NCI-H146 (cell line): ENCODE measurements around the gene ABHD17C.
"Not testable (repeated sequence)": the region's sequence is repeated elsewhere in the genome, so short reads cannot be mapped to it uniquely, and the experiment has no call there.

Source experiments
- DNase-seq: peaks from one replicate; lab custom pipeline; 2025; lab: John Stamatoyannopoulos, UW

ABHD17C gene

GRCh38 chr15:80730926-80731325, 35.8 kb downstream of the ABHD17C start:
- no peak for DNase-seq

- no peak for DNase-seq
These were observed 37.1 kb downstream of the ABHD17C start for GRCh38 chr15:80732167-80732566.

GRCh38 chr15:80732818-80733217, 37.7 kb downstream of the ABHD17C start:
- no peak for DNase-seq

- DNase-seq: no peak
These were observed 38.4 kb downstream of the ABHD17C start for GRCh38 chr15:80733460-80733859.

- no peak for DNase-seq
These were observed 40.2 kb downstream of the ABHD17C start for GRCh38 chr15:80735344-80735743.

GRCh38 chr15:80736560-80736959, 41.5 kb downstream of the ABHD17C start:
- DNase-seq: peak; percentile 26

- no peak for DNase-seq
These were observed 44.8 kb downstream of the ABHD17C start for GRCh38 chr15:80739919-80740318.

- no peak for DNase-seq
These were observed 47.0 kb downstream of the ABHD17C start for GRCh38 chr15:80742081-80742480.

- peak; percentile 63 for DNase-seq
These were observed 48.2 kb downstream of the ABHD17C start for GRCh38 chr15:80743189-80743833.

GRCh38 chr15:80744415-80744814, 49.3 kb downstream of the ABHD17C start:
- DNase-seq: no peak

GRCh38 chr15:80744826-80745225, 49.7 kb downstream of the ABHD17C start:
- DNase-seq: no peak

- DNase-seq: no peak
These were observed 50.8 kb downstream of the ABHD17C start for GRCh38 chr15:80745888-80746287.

GRCh38 chr15:80747317-80748053, 52.4 kb downstream of the ABHD17C start:
- peak; percentile 53 for DNase-seq

- no peak for DNase-seq
These were observed 54.5 kb downstream of the ABHD17C start for GRCh38 chr15:80749589-80749988.

- DNase-seq: no peak
These were observed 55.5 kb downstream of the ABHD17C start for GRCh38 chr15:80750575-80750974.

- DNase-seq: no peak
These were observed 57.1 kb downstream of the ABHD17C start for GRCh38 chr15:80752204-80752603.

GRCh38 chr15:80753161-80753560, 58.1 kb downstream of the ABHD17C start:
- DNase-seq: no peak

GRCh38 chr15:80754014-80754413, 58.9 kb downstream of the ABHD17C start:
- no peak for DNase-seq

GRCh38 chr15:80755885-80756284, 60.8 kb downstream of the ABHD17C start:
- no peak for DNase-seq

- no peak for DNase-seq
These were observed 63.1 kb downstream of the ABHD17C start for GRCh38 chr15:80758130-80758745.

GRCh38 chr15:80760960-80761359, 65.8 kb downstream of the ABHD17C start:
- DNase-seq: no peak

- no peak for DNase-seq
These were observed 66.6 kb downstream of the ABHD17C start for GRCh38 chr15:80761754-80762153.

- DNase-seq: not testable (repeated sequence)
These were observed 68.1 kb downstream of the ABHD17C start for GRCh38 chr15:80763235-80763634.
